OCI-LY1 (cell line): ENCODE measurements around the gene CRISPLD2.

Source experiments
- H2AFZ ChIP-seq: fragments of 200-600 bp; sonication (generic), shearing (Covaris generic); 2 replicates; pipeline ENCODE4 v1.6.0; 2014; ENCODE audit warnings: antibody characterized with exemption, mild to moderate bottlenecking, low read length
- H3F3A ChIP-seq: fragments of 200-600 bp; sonication (generic), shearing (Covaris generic); 2 replicates; pipeline ENCODE4 v1.6.0; 2014; ENCODE audit warnings: mild to moderate bottlenecking, antibody characterized with exemption, low read length, moderate library complexity; ENCODE audit not compliant: insufficient read depth
- H3K27ac ChIP-seq: fragments of 200-600 bp; sonication (generic); 2 replicates; pipeline ENCODE4 v1.5.1; 2014; ENCODE audit warnings: low read length, mixed run types, mild to moderate bottlenecking, low read depth; ENCODE audit not compliant: poor library complexity, severe bottlenecking
- H3K27me3 ChIP-seq: fragments of 200-600 bp; sonication (generic); 2 replicates; pipeline ENCODE4 v1.6.0; 2014; ENCODE audit warnings: antibody characterized with exemption, mild to moderate bottlenecking, low read length, moderate library complexity; ENCODE audit not compliant: insufficient read depth
- H3K36me3 ChIP-seq: fragments of 200-600 bp; sonication (generic); 2 replicates; pipeline ENCODE4 v1.6.1; 2014; ENCODE audit warnings: mild to moderate bottlenecking, antibody characterized with exemption, low read length, moderate library complexity, mixed read lengths; ENCODE audit not compliant: insufficient read depth
- H3K4me1 ChIP-seq: fragments of 200-600 bp; sonication (generic); 2 replicates; pipeline ENCODE4 v1.5.1; 2014; ENCODE audit warnings: mild to moderate bottlenecking, low read length, moderate library complexity; ENCODE audit not compliant: insufficient read depth, severe bottlenecking
- H3K4me2 ChIP-seq: fragments of 200-600 bp; sonication (generic), shearing (Covaris generic); 2 replicates; pipeline ENCODE4 v1.6.1; 2014; ENCODE audit warnings: low read length
- H3K4me3 ChIP-seq: fragments of 200-600 bp; sonication (generic); 2 replicates; pipeline ENCODE4 v1.5.1; 2014; ENCODE audit warnings: low read length, low read depth, mild to moderate bottlenecking, mixed read lengths; ENCODE audit not compliant: poor library complexity, severe bottlenecking
- H3K79me2 ChIP-seq: fragments of 200-600 bp; shearing (Covaris generic); 2 replicates; pipeline ENCODE4 v1.6.1; 2016; ENCODE audit warnings: mixed run types, low read length, mixed read lengths; ENCODE audit not compliant: insufficient read depth
- H3K9ac ChIP-seq: fragments of 200-600 bp; sonication (generic), shearing (Covaris generic); 2 replicates; pipeline ENCODE4 v1.6.1; 2014; ENCODE audit warnings: mild to moderate bottlenecking, low read length, mixed read lengths
- H3K9me2 ChIP-seq: fragments of 200-600 bp; sonication (generic), shearing (Covaris generic); 2 replicates; pipeline ENCODE4 v1.6.1; 2014; ENCODE audit warnings: low read depth, mild to moderate bottlenecking, low read length, mixed read lengths
- H3K9me3 ChIP-seq: fragments of 200-600 bp; shearing (Covaris generic); 2 replicates; pipeline ENCODE4 v1.6.1; 2014; ENCODE audit warnings: low read length, mixed read lengths
- H4K20me1 ChIP-seq: fragments of 200-600 bp; sonication (generic), shearing (Covaris generic); 2 replicates; pipeline ENCODE4 v1.6.0; 2016; ENCODE audit warnings: mild to moderate bottlenecking, low read length; ENCODE audit not compliant: insufficient read depth
- EZH2 ChIP-seq: fragments of 200-600 bp; sonication (generic), shearing (Covaris generic); IDR thresholded peaks from 2 replicates; pipeline ENCODE4 v1.8.0; 2017; ENCODE audit warnings: borderline replicate concordance, mixed run types, mild to moderate bottlenecking, antibody characterized with exemption, low read length, moderate library complexity, mixed read lengths
- TF ChIP-seq, protein P1 (sequence below): fragments of 200-600 bp; sonication (generic), shearing (Covaris generic); IDR thresholded peaks from 2 replicates; pipeline ENCODE4 v1.5.1; 2017; ENCODE audit warnings: mild to moderate bottlenecking, antibody characterized with exemption, low read length, moderate library complexity, mixed read lengths

CRISPLD2 gene

DNA sequence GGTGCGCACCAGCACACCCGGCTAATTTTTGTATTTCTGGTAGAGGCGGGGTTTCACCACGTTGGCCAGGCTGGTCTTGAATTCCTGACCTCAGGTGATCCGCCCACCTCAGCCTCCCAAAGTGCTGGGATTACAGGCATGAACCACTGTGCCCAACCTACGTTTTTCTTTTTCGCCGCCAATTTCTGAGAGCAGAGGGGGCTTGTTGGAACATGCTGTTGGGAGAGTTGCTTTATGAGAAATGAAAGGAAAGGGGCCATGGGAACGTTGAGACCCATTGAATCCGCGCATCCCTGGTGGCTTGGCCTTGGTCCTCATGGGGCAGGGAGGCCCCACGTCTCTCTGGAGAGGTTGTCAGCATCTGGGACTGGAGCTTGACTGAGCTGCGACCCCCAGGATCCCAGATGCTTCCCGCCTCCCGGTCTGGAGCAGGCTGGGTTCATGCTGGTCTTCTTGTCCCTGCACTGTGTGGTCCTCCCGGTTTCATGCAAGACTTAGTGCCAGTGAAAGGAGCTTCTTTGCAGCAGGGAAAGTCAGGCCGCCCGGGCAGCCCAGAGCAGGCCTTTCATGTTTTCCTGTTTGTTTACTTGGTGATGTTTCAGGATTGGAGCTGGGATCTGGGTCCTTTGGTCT, 22.8 kb downstream of the CRISPLD2 start:
- TF ChIP-seq EZH2, result no peak
- TF ChIP-seq, protein P1, sequence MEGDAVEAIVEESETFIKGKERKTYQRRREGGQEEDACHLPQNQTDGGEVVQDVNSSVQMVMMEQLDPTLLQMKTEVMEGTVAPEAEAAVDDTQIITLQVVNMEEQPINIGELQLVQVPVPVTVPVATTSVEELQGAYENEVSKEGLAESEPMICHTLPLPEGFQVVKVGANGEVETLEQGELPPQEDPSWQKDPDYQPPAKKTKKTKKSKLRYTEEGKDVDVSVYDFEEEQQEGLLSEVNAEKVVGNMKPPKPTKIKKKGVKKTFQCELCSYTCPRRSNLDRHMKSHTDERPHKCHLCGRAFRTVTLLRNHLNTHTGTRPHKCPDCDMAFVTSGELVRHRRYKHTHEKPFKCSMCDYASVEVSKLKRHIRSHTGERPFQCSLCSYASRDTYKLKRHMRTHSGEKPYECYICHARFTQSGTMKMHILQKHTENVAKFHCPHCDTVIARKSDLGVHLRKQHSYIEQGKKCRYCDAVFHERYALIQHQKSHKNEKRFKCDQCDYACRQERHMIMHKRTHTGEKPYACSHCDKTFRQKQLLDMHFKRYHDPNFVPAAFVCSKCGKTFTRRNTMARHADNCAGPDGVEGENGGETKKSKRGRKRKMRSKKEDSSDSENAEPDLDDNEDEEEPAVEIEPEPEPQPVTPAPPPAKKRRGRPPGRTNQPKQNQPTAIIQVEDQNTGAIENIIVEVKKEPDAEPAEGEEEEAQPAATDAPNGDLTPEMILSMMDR, result no peak
- Histone ChIP-seq H2AFZ (no peak overlapping the region), H3K9ac (no peak overlapping the region), H3K9me2 (no peaks in the 10 kb centered on the region), H4K20me1 (no peaks in the 10 kb centered on the region), H3K4me1 (no peaks in the 10 kb centered on the region), H3K27ac (no peak overlapping the region), H3K36me3 (no peaks in the 10 kb centered on the region), H3K9me3 (no peaks in the 10 kb centered on the region), H3K4me2 (no peak overlapping the region), H3K27me3 (peaks cover 2% of the 10 kb centered on the region; the same call in 1 of the 2 replicates), H3K79me2 (no peaks in the 10 kb centered on the region), H3K4me3 (no peak overlapping the region), H3F3A (no peaks in the 10 kb centered on the region)

DNA sequence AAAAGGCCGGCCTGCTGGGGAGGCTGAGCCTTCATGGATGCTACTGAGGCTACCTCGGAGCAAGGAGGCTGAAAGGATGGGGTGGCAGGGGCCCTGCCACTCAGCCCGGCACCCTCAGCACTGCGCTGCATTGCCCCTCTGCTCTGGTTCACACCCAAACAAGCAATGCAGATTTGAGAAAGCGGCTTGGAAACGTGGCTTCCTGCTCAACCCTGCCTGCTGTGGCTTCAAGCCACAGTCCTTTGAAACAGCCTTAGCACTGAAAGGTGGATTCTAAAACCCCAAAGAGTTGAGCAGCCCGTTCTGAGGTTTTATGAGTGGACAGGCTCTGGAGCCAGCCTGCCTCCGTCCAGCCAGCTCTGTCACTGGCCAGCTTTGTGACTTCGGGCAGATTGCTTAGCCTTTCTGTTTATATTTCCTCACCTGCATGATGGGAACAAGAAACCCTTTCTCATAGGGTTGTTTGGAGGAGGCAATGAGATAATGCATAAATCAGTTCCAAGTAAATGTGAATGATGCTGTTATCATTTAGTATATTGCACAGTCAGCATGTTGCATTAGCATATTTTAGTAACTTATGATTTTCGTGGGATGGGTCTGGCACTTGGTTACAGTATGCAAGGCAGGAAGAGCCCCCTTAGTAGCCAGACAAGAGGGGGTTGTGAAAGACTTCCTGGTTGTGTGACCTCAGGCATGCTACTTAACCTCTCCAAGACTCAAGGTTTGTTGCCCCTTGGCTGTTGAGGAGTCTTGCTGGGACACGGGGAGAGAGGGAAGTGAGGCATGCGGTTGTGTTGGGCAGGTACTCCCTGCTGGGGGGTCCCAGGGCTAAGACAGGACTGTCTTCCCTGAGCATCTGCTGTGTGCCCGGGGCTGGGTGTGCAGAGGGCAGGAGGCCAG, 23.6 kb downstream of the CRISPLD2 start:
- no peaks in the 10 kb centered on the region for H3K4me1 ChIP-seq

DNA sequence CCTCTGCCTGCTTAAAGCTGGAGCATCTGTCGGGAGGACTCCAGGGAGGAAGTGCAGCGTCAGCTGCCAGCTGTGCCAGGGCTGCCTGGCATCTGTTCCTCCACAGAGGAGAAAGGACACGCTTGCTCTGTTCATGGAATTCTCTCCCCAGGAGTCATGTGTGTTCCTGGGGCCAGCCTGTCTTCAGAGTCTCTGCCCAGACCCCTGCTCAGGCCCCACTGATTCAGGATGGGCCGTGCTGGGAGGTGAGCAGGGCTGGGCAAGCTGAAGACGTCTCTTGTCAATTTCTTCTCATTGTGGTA, 24.2 kb downstream of the CRISPLD2 start:
- Histone ChIP-seq H2AFZ (no peak overlapping the region), H3K4me1 (no peaks in the 10 kb centered on the region), H3K9ac (no peak overlapping the region), H3K79me2 (no peaks in the 10 kb centered on the region), H3F3A (no peaks in the 10 kb centered on the region), H3K9me2 (no peaks in the 10 kb centered on the region), H3K4me3 (no peak overlapping the region), H4K20me1 (no peaks in the 10 kb centered on the region), H3K27ac (no peak overlapping the region), H3K27me3 (no peaks in the 10 kb centered on the region; the same call in 1 of the 2 replicates), H3K9me3 (no peaks in the 10 kb centered on the region), H3K36me3 (no peaks in the 10 kb centered on the region), H3K4me2 (no peak overlapping the region)
- TF ChIP-seq, protein P1, result no peak
- TF ChIP-seq EZH2, result no peak

More for the DNA sequence above, 23.6 kb downstream of the CRISPLD2 start:
- Histone ChIP-seq H3K27ac (no peak overlapping the region), H3K9me3 (no peaks in the 10 kb centered on the region), H3K36me3 (no peaks in the 10 kb centered on the region), H3F3A (no peaks in the 10 kb centered on the region), H3K4me2 (no peak overlapping the region), H4K20me1 (no peaks in the 10 kb centered on the region), H3K27me3 (no peaks in the 10 kb centered on the region; the same call in 1 of the 2 replicates), H3K79me2 (no peaks in the 10 kb centered on the region), H2AFZ (no peak overlapping the region), H3K9ac (no peak overlapping the region), H3K9me2 (no peaks in the 10 kb centered on the region), H3K4me3 (no peak overlapping the region)
- TF ChIP-seq, protein P1, result no peak
- TF ChIP-seq EZH2, result no peak
